ACHN (cell line): ENCODE data around the gene RABL6.
"Not testable (repeated sequence)": the region's sequence is repeated elsewhere in the genome, so short reads cannot be mapped to it uniquely, and the experiment has no call there.

Source experiments
- DNase-seq: peaks from one replicate; pipeline ENCODE4 v3.0.0-alpha.2; 2015
- in situ Hi-C: cut with HindIII; loops from 2 replicates; pipeline ENCODE4 v1.10.0; 2017; ENCODE audit warnings: low sequenced_read_pairs, low pct_ligation_motif_present, low pct_unique_long_range_greater_than_20kb

Gene RABL6

DNA sequence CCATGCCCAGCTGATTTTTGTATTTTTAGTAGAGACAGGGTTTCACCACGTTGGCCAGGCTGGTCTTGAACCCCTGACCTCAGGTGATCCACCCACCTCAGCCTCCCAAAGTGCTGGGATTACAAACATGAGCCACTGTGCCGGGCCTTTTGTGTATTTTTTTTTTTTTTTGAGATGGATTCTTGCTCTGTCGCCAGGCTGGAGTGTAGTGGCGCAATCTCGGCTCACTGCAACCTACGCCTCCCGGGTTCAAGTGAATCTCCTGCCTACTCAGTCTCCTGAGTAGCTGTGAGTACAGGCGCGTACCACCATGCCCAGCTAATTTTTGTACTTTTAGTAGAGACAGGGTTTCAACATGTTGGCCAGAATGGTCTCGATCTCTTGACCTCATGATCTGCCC, 75.9 kb downstream of the RABL6 start:
- DNase-seq, in situ Hi-C loops: not testable (repeated sequence)

DNA sequence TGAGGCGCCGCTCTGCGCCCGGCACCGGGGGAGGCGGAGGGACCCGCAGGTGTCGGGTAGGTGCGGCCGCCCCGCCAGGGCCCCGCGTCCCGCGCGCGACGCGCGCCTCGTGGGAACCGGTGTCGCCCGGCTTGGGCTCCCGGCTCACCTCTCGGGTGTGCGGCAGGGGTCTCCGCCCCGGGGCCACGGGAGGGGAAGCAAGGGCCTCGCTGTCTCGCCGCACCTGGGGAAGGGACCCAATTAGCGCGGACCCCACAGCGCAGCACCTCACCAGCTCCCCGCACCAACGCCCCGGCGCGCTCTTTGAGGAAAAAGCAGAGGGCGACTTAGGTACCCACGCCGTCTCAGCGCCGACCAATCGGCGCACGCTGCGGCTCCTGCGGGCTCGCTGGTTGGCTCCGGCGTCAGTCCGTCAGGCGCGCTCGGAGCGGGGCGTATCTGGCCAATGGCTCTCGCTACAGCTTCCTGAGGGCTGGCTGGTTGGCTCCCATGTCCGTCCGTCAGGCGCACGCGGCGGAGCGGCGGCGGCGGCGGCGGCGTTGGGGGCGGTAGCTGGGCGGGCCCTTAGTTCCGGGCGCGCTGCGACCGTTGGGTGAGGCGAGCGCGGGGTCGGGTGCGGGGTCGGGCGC, 78.3 kb downstream of the RABL6 start, which contains the start of gene TRAF2:
Gene TRAF2 (plus strand): TSS at position 567 of the 629 bp plus-strand sequence. CDS start 12,225 bp downstream, outside the sequence.
- peak; percentile 97 for DNase-seq
- in situ Hi-C loops, result no loop called here

DNA sequence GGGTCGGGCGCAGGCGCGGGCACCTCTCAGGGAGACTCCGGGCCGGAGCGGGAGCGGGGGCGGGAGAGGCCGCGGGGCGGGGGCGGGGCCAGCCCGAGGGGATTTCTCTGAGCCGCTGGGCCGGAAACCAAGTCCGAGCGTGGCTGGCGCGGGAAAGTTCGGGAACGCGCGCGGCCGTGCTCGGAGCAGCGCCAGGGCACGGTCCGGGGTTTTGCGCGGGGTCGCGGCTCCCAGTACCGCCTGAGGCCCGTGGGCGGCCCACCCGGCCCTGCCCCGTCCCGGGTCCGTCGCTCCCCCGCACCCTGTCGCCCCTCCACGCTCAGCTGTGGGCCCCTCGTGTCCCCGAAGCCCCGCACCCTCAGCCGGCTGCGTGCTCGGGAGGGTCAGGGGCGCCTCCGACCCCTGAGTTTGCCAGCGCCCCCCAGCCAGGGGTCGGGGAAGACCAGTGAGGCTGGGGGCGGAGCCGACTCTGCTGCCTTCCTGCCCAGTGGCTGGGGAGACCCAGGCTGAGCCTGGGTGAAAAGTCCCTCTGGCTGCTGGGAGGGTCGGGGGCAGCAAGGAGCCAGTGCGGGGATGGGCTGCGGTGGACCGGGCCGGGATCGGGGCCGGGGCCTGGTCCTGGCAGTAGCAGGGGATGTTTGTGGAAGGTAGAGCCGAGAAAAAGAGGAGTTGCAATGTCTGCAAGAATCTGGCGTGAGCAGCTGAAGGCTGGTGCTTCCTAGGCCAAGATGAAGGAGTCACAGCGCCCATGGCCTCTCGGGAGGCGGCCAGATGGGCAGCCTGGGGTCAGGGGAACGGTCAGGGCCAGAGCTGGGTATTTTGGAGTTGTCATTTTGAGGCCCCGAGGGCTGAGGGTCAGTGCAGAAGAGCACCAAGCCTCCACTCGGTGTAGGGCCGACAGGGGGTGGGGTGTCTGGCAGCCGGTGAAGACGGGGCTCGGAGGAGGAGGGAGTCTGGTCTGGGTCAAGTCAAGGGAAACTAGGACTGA, 79.2 kb downstream of the RABL6 start:
- in situ Hi-C loops, result no loop called here
- peak; percentile 33 for DNase-seq

DNA sequence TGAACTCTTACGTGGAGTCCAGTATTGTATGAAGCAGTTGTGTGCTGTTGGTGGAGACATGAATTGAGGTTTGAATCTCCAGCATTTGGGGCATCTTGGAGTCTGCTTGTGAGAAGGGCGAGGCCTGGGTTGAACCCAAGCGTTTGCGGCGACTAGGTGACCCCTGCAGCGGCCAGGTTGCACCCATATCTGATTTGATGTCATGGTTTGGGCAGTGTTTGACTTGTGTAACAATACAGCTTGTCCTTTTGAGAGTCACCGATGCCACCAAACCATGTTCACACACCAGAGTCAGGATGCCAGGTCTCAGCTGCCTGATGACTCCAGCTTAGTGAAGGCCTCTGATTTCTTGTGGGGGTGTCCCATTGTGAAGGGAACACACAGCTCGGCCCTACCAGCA, 80.7 kb downstream of the RABL6 start:
- no peak for DNase-seq
- in situ Hi-C loops, result no loop called here

DNA sequence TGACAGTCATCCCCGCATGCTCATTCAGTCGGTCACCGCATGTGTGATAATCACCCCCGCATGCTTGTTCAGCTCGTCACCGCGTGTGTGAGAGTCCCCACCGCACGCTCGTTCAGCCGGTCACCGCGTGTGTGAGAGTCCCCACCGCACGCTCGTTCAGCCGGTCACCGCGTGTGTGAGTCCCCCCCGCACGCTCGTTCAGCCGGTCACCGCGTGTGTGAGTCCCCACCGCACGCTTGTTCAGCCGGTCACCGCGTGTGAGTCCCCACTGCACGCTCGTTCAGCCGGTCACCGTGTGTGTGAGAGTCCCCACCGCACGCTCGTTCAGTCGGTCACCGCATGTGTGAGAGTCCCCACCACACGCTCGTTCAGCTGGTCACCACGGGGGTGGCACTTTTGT, 82.1 kb downstream of the RABL6 start:
- no peak for DNase-seq
- in situ Hi-C loops, result no loop called here

DNA sequence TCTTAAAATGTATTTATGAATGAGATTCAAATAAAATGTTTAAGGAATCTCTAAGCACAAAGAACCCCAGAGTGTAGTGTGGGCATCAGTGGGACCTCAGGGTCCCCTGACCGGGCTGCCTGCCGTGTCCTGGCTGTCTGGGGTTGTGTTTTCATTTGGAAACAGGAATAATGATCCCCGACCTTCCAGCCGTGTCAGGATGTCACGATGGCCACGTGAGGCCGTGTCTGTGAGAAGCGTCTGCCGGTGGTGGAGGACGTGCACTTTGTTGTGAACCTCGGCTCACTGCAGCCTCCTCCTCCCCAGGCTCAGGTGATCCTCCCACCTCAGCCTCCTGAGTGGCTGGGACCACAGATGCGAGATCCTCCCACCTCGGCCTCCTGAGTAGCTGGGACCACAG, 82.9 kb downstream of the RABL6 start:
- DNase-seq, result no peak
- in situ Hi-C loops, result no loop called here
